Vagina (tissue), 2 donors: Measurements from ENCODE around the gene ZNF543. TPM values are rescaled to one million over a fixed set of nuclear protein-coding genes. Genes with fewer than 3 reads are reported as not detected.

Experiments used
- DNase-seq, 2 donors: peaks; one replicate each; pipeline ENCODE4 v3.0.0-alpha.2; 2017; ENCODE audit errors: extremely low spot score in 2 of 2
- H3K27ac ChIP-seq: fragments of 200-600 bp; sonication (generic); one replicate; pipeline ENCODE4 v1.5.1; 2019
- H3K27me3 ChIP-seq: fragments of 200-600 bp; sonication (generic); one replicate; pipeline ENCODE4 v1.5.1; 2019
- H3K36me3 ChIP-seq, 2 donors: fragments of 200-600 bp; sonication (generic); one replicate each; pipeline ENCODE4 v1.5.1; 2017 to 2019
- H3K4me1 ChIP-seq: fragments of 200-600 bp; sonication (generic); one replicate; pipeline ENCODE4 v1.5.1; 2019
- H3K4me3 ChIP-seq, 2 donors: fragments of 200-600 bp; sonication (generic); 1 replicate in 1 of 2; 2 replicates in 1 of 2; pipeline ENCODE4 v1.5.1; 2016 to 2019
- H3K9me3 ChIP-seq: fragments of 200-600 bp; sonication (generic); one replicate; pipeline ENCODE4 v1.5.1; 2019
- POLR2A ChIP-seq, 2 donors: fragments of 450-650 bp; IDR thresholded peaks; one replicate each; pipeline ENCODE4 v1.6.1; 2017; ENCODE audit warnings: antibody characterized with exemption in 2 of 2, mild to moderate bottlenecking in 2 of 2, moderate library complexity in 2 of 2
- POLR2AphosphoS5 ChIP-seq, 2 donors: sonication (generic); formaldehyde crosslinking; IDR thresholded peaks; one replicate each; pipeline ENCODE4 v1.9.0; 2017; ENCODE audit warnings: antibody characterized with exemption in 2 of 2, mild to moderate bottlenecking in 2 of 2, low read depth in 1 of 2; ENCODE audit not compliant: insufficient read depth in 1 of 2
- intact Hi-C: fragments of 100-400 bp; cut with DNase I; formaldehyde crosslinking; loops from one replicate; pipeline ENCODE4 v1.15.1; 2023
- total RNA-seq: library from RNA; depleted of rRNA; stranded (reverse); fragments of >200 nt; gene quantifications from one replicate; pipeline ENCODE4 v1.2.3, GENCODE V29; 2016
- TF ChIP-seq, protein P1 (sequence below), 3 experiments: fragments of 450-650 bp in 2 of 3; fragments of 200-600 bp in 1 of 3; sonication (generic) in 1 of 3; IDR thresholded peaks; one replicate each; pipeline ENCODE4 v1.5.1; 2017 to 2019; ENCODE audit warnings: antibody characterized with exemption in 3 of 3, mild to moderate bottlenecking in 2 of 3, moderate library complexity in 2 of 3

ZNF543 gene
- total RNA-seq, 1 donor from 2014 or later: 6.9 TPM

DNA sequence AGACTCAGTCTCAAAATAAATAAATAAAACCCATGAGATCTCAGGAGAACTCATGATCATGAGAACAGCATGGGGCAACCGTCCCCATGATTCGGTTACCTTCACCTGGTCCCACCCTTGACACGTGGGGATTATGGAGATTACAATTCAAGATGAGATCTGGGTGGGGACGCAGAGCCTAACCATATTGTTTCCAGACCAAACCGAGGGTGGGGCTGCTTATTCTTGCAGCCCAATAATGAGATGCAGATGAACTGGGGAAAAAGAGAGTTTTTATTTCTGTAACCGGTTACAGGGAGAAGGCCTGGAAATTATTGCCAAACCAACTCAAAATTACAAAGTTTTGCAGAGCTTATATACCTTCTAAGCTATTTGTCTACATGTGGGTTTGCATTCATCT lies 55.9 kb downstream of the ZNF543 start:
- H3K4me1 ChIP-seq: no peaks in the 10 kb centered on the region
- H3K4me3 ChIP-seq: no peak overlapping the region
- DNase-seq: no peak
- H3K36me3 ChIP-seq: peaks cover 0 to 55% of the 10 kb centered on the region in 2 donors
- H3K27ac ChIP-seq: no peak overlapping the region
- TF ChIP-seq, protein P1, sequence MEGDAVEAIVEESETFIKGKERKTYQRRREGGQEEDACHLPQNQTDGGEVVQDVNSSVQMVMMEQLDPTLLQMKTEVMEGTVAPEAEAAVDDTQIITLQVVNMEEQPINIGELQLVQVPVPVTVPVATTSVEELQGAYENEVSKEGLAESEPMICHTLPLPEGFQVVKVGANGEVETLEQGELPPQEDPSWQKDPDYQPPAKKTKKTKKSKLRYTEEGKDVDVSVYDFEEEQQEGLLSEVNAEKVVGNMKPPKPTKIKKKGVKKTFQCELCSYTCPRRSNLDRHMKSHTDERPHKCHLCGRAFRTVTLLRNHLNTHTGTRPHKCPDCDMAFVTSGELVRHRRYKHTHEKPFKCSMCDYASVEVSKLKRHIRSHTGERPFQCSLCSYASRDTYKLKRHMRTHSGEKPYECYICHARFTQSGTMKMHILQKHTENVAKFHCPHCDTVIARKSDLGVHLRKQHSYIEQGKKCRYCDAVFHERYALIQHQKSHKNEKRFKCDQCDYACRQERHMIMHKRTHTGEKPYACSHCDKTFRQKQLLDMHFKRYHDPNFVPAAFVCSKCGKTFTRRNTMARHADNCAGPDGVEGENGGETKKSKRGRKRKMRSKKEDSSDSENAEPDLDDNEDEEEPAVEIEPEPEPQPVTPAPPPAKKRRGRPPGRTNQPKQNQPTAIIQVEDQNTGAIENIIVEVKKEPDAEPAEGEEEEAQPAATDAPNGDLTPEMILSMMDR (IDR thresholded peaks at IDR 0.05): no peak
- TF ChIP-seq POLR2A (IDR thresholded peaks at IDR 0.05) (no peak), POLR2AphosphoS5 (IDR thresholded peaks at IDR 0.05; ENCODE audit: insufficient read depth in 1 of 2, low read depth in 1 of 2) (no peak)
- no peaks in the 10 kb centered on the region for H3K27me3 ChIP-seq
- peaks cover 17% of the 10 kb centered on the region for H3K9me3 ChIP-seq
- intact Hi-C loops: no loop called here

DNA sequence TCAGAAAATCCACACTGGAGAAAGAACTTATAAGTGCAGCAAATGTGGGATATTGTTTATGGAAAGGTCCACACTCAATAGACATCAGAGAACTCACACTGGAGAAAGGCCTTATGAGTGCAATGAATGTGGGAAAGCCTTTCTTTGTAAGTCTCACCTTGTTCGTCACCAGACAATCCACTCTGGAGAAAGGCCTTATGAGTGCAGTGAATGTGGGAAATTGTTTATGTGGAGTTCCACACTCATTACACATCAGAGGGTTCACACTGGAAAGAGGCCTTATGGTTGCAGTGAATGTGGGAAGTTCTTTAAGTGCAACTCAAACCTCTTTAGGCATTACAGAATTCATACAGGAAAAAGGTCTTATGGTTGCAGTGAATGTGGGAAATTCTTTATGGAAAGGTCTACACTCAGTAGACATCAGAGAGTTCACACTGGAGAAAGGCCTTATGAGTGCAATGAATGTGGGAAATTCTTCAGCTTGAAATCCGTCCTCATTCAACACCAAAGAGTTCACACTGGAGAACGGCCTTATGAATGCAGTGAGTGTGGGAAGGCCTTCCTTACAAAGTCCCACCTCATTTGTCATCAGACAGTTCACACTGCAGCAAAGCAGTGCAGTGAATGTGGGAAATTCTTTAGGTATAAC lies 57.4 kb downstream of the ZNF543 start:
- Histone ChIP-seq H3K27ac (no peak overlapping the region), H3K4me3 (no peak overlapping the region), H3K27me3 (no peaks in the 10 kb centered on the region), H3K9me3 (peaks cover 17% of the 10 kb centered on the region), H3K36me3 (peaks cover 0 to 44% of the 10 kb centered on the region in 2 donors), H3K4me1 (no peaks in the 10 kb centered on the region)
- no peak for DNase-seq
- TF ChIP-seq POLR2A (IDR thresholded peaks at IDR 0.05) (no peak), POLR2AphosphoS5 (IDR thresholded peaks at IDR 0.05; ENCODE audit: insufficient read depth in 1 of 2, low read depth in 1 of 2) (no peak)
- TF ChIP-seq, protein P1 (IDR thresholded peaks at IDR 0.05): no peak
- intact Hi-C loops: no loop called here

Other genes with a start within 250 kb of the ZNF543 start
- gene USP29, start 200.5 kb upstream of the ZNF543 start, total RNA-seq: not detected
- gene ZIM3, start 175.3 kb upstream of the ZNF543 start, total RNA-seq: not detected
- not detected for gene DUXA, start 153.0 kb upstream of the ZNF543 start, total RNA-seq
- 25.0 TPM for gene ZNF264, start 129.0 kb upstream of the ZNF543 start, total RNA-seq
- gene AURKC, start 89.4 kb upstream of the ZNF543 start, total RNA-seq: 0.74 TPM
- gene ZNF805, start 79.8 kb upstream of the ZNF543 start, total RNA-seq: 18.2 TPM
- gene ZNF460, start 40.0 kb upstream of the ZNF543 start, total RNA-seq: 76.1 TPM
- 5.9 TPM for gene ZNF304, start 30.8 kb downstream of the ZNF543 start, total RNA-seq
- gene TRAPPC2B, start 43.1 kb downstream of the ZNF543 start, total RNA-seq: 8.6 TPM
- 3.2 TPM for gene ZNF547, start 43.1 kb downstream of the ZNF543 start, total RNA-seq
- gene ZNF548, start 69.4 kb downstream of the ZNF543 start, total RNA-seq: 17.2 TPM
- 18.4 TPM for gene ZNF17, start 90.7 kb downstream of the ZNF543 start, total RNA-seq
- gene ZNF749, start 114.9 kb downstream of the ZNF543 start, total RNA-seq: 5.2 TPM
- gene VN1R1, start 136.7 kb downstream of the ZNF543 start, total RNA-seq: 0.49 TPM
- gene ZNF772, start 157.1 kb downstream of the ZNF543 start, total RNA-seq: 6.9 TPM
- 16.0 TPM for gene ZNF419, start 167.3 kb downstream of the ZNF543 start, total RNA-seq
- 13.8 TPM for gene ZNF773, start 179.5 kb downstream of the ZNF543 start, total RNA-seq
- 4.9 TPM for gene ZNF549, start 206.9 kb downstream of the ZNF543 start, total RNA-seq
- 8.1 TPM for gene ZNF550, start 239.4 kb downstream of the ZNF543 start, total RNA-seq